Stimulated activated CD8-positive, alpha-beta memory T cell treated with anti-CD3 and anti-CD28 coated beads, Interleukin-12 subunit alpha, Interleukin-12 subunit beta, amount 100 ng/mL, for 4 hours (primary cell): ENCODE measurements around the gene SNX32.

Experiments
- DNase-seq: peaks from one replicate; pipeline ENCODE4 v3.0.0-alpha.2; 2020; ENCODE audit warnings: low read depth

Gene SNX32

GRCh38 chr11:65857500-65857852, 23.7 kb downstream of the SNX32 start:
- peak; percentile 50 for DNase-seq

- DNase-seq = peak; percentile 94
These were observed 24.3 kb downstream of the SNX32 start, which contains the start of gene CFL1 for GRCh38 chr11:65857853-65858680. Gene CFL1, minus strand, starts transcription at chr11:65858180. Its CDS starts 81 bp downstream, at chr11:65858099.

- no peak for DNase-seq
These were observed 24.9 kb downstream of the SNX32 start for GRCh38 chr11:65858681-65859087.

GRCh38 chr11:65859095-65859811, 25.5 kb downstream of the SNX32 start:
- peak; percentile 96 for DNase-seq

GRCh38 chr11:65859812-65860277, 26.1 kb downstream of the SNX32 start:
- DNase-seq = no peak

- peak; percentile 91 for DNase-seq
These were observed 26.8 kb downstream of the SNX32 start, which contains the start of gene MUS81 for GRCh38 chr11:65860278-65861164. Gene MUS81, plus strand, starts transcription at chr11:65860433. Its CDS starts 321 bp downstream, at chr11:65860754.

- DNase-seq = no peak
These were observed 27.4 kb downstream of the SNX32 start for GRCh38 chr11:65861165-65861505.

- no peak for DNase-seq
These were observed 27.9 kb downstream of the SNX32 start for GRCh38 chr11:65861533-65862183.

- DNase-seq = no peak
These were observed 28.5 kb downstream of the SNX32 start for GRCh38 chr11:65862191-65862735.

- DNase-seq = no peak
These were observed 29.5 kb downstream of the SNX32 start for GRCh38 chr11:65862941-65863888.

- no peak for DNase-seq
These were observed 30.3 kb downstream of the SNX32 start for GRCh38 chr11:65863889-65864705.

- DNase-seq = no peak
These were observed 31.1 kb downstream of the SNX32 start for GRCh38 chr11:65864706-65865471.

GRCh38 chr11:65865550-65866172, 31.9 kb downstream of the SNX32 start:
- DNase-seq = no peak

GRCh38 chr11:65866509-65867283, 32.9 kb downstream of the SNX32 start:
- DNase-seq = no peak

GRCh38 chr11:65867284-65868071, 33.7 kb downstream of the SNX32 start:
- no peak for DNase-seq

GRCh38 chr11:65868076-65868667, 34.4 kb downstream of the SNX32 start:
- DNase-seq = no peak
